Cardiac muscle cell (in vitro differentiated cells and primary cell): ENCODE measurements around the gene KCNK7. TPM values are rescaled to one million over a fixed set of nuclear protein-coding genes. Genes with fewer than 3 reads are reported as not detected.

ENCODE experiments used
- DNase-seq, 2 donors: peaks; one replicate each; pipeline versions ENCODE4 v3.0.0 to v3.0.0-alpha.2; 2010 to 2017; ENCODE audit warnings: low read depth in 1 of 2, low spot score in 1 of 2
- H3K27ac ChIP-seq: fragments of 200-600 bp; sonication (generic); 2 replicates; pipeline ENCODE4 v1.5.1; 2016
- H3K27me3 ChIP-seq: fragments of 200-600 bp; sonication (generic); 2 replicates; pipeline ENCODE4 v1.6.0; 2016; ENCODE audit warnings: control low read depth
- H3K36me3 ChIP-seq: fragments of 200-600 bp; sonication (generic); 2 replicates; pipeline ENCODE4 v1.5.1; 2016; ENCODE audit warnings: control low read depth
- H3K4me1 ChIP-seq: fragments of 200-600 bp; sonication (generic); 2 replicates; pipeline ENCODE4 v1.8.1; 2017; ENCODE audit warnings: low read depth, mild to moderate bottlenecking, mixed run types
- H3K4me3 ChIP-seq: fragments of 200-600 bp; sonication (generic); 2 replicates; pipeline ENCODE4 v1.5.1; 2016; ENCODE audit warnings: mild to moderate bottlenecking
- H3K9me3 ChIP-seq: fragments of 200-600 bp; sonication (generic); 2 replicates; pipeline ENCODE4 v1.5.1; 2017; ENCODE audit warnings: low read depth, mild to moderate bottlenecking, control low read depth
- polyA plus RNA-seq: library from polyadenylated mRNA; unstranded; fragments of >200 nt; fragmentation: Nextera tagmentation; extraction: Ambion mirVana; gene quantifications from 2 replicates; pipeline ENCODE4 v1.2.1, GENCODE V29; 2016
- total RNA-seq: library from RNA; depleted of rRNA; stranded (reverse); fragments of >200 nt; gene quantifications from 2 replicates; pipeline ENCODE4 v1.2.3, GENCODE V29; 2016
- TF ChIP-seq, protein P1 (sequence below): IDR thresholded peaks from 2 replicates; pipeline ENCODE4 v1.5.1; 2012; ENCODE audit warnings: low read depth, mild to moderate bottlenecking, low read length

Gene KCNK7
- total and polyA plus RNA-seq, 2 experiments from 2014 or later, result not detected

DNA sequence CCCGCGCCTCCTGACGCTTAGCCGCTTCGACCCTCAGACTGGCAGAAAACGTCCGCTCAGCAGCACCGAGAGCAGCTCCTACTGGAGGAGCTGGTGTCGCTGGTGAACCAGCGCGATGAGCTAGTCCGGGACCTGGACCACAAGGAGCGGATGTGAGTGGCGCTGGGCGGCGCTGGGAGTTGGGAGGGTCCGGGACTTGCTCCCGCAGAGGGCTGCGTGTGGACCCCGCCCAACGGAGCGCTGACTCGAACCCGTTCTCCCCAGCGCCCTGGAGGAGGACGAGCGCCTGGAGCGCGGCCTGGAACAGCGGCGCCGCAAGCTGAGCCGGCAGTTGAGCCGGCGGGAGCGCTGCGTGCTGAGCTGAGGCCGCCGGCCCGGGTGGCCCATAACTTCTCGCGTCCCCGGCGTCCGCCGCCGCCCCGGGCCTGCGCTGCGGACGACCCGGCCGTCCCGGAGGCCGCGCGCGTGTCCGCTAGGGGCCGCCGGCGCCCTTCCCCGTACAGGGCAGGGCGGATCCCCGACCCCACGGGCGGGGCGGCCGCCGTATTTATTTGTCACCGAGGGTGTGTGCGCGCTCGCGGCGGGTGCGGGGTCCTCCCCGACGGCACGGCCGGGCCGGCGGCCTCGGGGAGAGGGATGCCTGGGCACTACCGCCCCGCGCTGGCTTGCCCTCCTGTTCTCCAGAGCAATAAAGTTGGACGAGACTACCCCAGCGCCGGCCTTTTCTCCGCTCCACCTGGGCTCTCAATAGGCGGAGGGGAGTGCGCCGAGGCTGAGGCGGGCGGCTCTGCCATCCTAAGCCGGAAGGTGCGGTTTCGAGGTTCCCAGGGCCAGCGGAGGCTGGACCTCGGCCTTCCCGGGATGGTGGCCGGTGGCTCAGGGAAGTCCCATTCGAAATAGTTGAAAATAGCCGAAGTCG is 3.4 kb downstream of the KCNK7 start:
- TF ChIP-seq, protein P1, sequence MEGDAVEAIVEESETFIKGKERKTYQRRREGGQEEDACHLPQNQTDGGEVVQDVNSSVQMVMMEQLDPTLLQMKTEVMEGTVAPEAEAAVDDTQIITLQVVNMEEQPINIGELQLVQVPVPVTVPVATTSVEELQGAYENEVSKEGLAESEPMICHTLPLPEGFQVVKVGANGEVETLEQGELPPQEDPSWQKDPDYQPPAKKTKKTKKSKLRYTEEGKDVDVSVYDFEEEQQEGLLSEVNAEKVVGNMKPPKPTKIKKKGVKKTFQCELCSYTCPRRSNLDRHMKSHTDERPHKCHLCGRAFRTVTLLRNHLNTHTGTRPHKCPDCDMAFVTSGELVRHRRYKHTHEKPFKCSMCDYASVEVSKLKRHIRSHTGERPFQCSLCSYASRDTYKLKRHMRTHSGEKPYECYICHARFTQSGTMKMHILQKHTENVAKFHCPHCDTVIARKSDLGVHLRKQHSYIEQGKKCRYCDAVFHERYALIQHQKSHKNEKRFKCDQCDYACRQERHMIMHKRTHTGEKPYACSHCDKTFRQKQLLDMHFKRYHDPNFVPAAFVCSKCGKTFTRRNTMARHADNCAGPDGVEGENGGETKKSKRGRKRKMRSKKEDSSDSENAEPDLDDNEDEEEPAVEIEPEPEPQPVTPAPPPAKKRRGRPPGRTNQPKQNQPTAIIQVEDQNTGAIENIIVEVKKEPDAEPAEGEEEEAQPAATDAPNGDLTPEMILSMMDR, result no peak
- H3K27ac ChIP-seq, result no peak overlapping the region
- H3K27me3 ChIP-seq, result peaks cover 18% of the 10 kb centered on the region
- H3K9me3 ChIP-seq, result no peaks in the 10 kb centered on the region
- H3K4me1 ChIP-seq, result peaks cover 14% of the 10 kb centered on the region
- no peaks in the 10 kb centered on the region for H3K36me3 ChIP-seq
- DNase-seq, result peak; percentile 38 to 69
- H3K4me3 ChIP-seq, result peak overlapping the region; percentile 21

DNA sequence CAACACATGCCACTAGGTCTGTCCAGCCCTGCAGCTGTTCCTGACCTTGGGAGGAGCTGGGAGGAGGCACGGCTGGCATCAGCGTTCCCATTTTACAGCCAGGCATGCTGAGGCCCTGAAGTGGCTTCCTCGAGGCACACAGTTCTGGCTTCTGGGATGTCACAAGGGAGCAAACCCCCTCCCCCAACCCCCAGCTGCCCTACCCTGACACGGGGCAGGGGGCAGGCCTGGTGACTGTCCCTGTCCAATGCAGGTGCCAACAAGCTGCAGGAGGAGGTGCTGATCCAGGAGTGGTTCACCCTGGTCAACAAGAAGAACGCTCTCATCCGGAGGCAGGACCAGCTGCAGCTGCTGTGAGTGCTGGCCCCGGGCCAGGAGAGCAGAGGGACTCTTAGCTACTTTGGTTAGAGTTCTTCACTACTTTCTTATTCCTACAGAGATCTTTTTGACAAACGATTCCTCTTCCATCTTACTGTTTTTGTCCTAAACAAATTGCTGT is 5.3 kb downstream of the KCNK7 start:
- H3K4me1 ChIP-seq, result peaks cover 17% of the 10 kb centered on the region
- H3K36me3 ChIP-seq, result no peaks in the 10 kb centered on the region
- no peak overlapping the region for H3K4me3 ChIP-seq
- peak in 1 of 2 donors; percentile 50 for DNase-seq
- H3K27me3 ChIP-seq, result peaks cover 25% of the 10 kb centered on the region
- H3K9me3 ChIP-seq, result no peaks in the 10 kb centered on the region
- TF ChIP-seq, protein P1, result no peak
- H3K27ac ChIP-seq, result no peak overlapping the region

GRCh38 chr11:65589444-65590239 is 6.0 kb downstream of the KCNK7 start:
- Histone ChIP-seq H3K4me1 (peaks cover 17% of the 10 kb centered on the region), H3K27ac (no peak overlapping the region), H3K36me3 (no peaks in the 10 kb centered on the region), H3K4me3 (no peak overlapping the region), H3K9me3 (no peaks in the 10 kb centered on the region), H3K27me3 (peaks cover 32% of the 10 kb centered on the region)
- TF ChIP-seq, protein P1, result no peak
- DNase-seq, result no peak

GRCh38 chr11:65588199-65589054 is 7.2 kb downstream of the KCNK7 start:
- peak; percentile 59 to 71 for DNase-seq
- Histone ChIP-seq H3K9me3 (no peaks in the 10 kb centered on the region), H3K27me3 (peaks cover 37% of the 10 kb centered on the region), H3K36me3 (no peaks in the 10 kb centered on the region), H3K4me3 (no peak overlapping the region), H3K27ac (peak overlapping the region; percentile 63), H3K4me1 (peaks cover 17% of the 10 kb centered on the region)
- TF ChIP-seq, protein P1, result peak; percentile 48

GRCh38 chr11:65586676-65587075 is 8.9 kb downstream of the KCNK7 start:
- Histone ChIP-seq H3K4me3 (no peak overlapping the region), H3K27me3 (peaks cover 41% of the 10 kb centered on the region), H3K4me1 (peaks cover 17% of the 10 kb centered on the region), H3K9me3 (no peaks in the 10 kb centered on the region), H3K27ac (peak overlapping the region; percentile 31), H3K36me3 (no peaks in the 10 kb centered on the region)
- TF ChIP-seq, protein P1, result no peak
- peak; percentile 67 to 88 for DNase-seq
